DMS 273 (cell line): ENCODE measurements around the gene SLC43A1.

Experiments used
- DNase-seq: peaks from one replicate; lab custom pipeline; 2025; ENCODE audit not compliant: unreplicated experiment; lab: John Stamatoyannopoulos, UW

The SLC43A1 gene

DNA sequence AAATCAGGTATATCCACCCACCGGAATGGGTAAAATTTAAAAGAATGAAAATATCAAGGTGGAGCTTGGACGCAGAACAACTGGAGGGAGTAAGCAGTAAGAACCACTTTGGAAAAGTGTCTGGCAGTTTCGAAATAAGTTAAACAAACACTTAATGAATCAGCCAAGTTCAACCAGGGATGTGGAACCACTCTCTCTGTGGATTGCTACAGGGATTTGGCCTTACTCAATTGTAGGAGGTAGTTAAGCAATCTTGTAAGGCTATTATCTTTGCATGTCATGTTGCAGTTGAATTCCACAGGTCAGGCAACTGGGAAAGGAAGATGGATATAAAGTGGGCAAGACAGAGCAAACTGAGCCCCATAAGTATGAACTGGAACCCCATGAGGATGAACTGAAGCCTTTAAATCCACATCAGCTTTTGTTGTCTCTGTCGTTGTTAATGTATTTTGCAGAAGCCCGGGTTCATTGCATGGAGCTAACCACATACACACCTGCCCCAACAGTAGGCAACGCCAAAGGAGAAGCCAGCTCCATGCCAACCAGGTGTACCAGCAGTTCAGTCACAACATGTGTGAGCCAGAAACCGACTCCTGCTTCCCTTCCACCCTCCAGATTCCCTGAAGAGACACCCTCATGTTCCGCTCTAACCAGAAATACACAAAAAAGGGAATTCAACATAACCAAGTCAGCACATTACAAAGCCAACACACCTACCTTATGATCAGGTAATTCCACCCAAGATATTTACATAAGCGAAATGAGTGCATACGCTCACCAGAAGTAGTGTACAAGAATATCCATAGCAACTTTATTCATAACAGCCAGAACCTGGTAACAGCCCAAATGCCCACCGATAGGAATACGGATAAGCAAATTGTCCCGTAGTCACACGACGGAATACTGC is 80.6 kb downstream of the SLC43A1 start:
- DNase-seq = no peak
